ENCODE measurements around the gene ALDH18A1. TPM values are rescaled to one million over a fixed set of nuclear protein-coding genes. Genes with fewer than 3 reads are reported as not detected.

The ALDH18A1 gene
- total RNA-seq, 1 donor from 2014 or later = 11.1 TPM

- intact Hi-C loops (cut with micrococcal nuclease) = no loop called here
- H3K4me3 ChIP-seq = no peak overlapping the region
- no peaks in the 10 kb centered on the region for H3K4me1 ChIP-seq
- no peak overlapping the region for H3K27ac ChIP-seq (replicated peaks)
- no peak for TF ChIP-seq CTCF (IDR thresholded peaks at IDR 0.05; ENCODE audit: borderline replicate concordance)
- H3K27me3 ChIP-seq (ENCODE audit: low read depth) = no peaks in the 10 kb centered on the region
- no peak for DNase-seq
- H3K9me3 ChIP-seq (replicated peaks) = no peaks in the 10 kb centered on the region
- H3K36me3 ChIP-seq = peaks cover 90% of the 10 kb centered on the region
These were observed 40.1 kb downstream of the ALDH18A1 start for GRCh38 chr10:95616446-95616845.

- H3K27ac ChIP-seq (replicated peaks) = no peak overlapping the region
- no peak for TF ChIP-seq CTCF (IDR thresholded peaks at IDR 0.05; ENCODE audit: borderline replicate concordance)
- no peak overlapping the region for H3K4me3 ChIP-seq
- no peak for DNase-seq
- H3K27me3 ChIP-seq (ENCODE audit: low read depth) = no peaks in the 10 kb centered on the region
- no peaks in the 10 kb centered on the region for H3K9me3 ChIP-seq (replicated peaks)
- intact Hi-C loops (cut with micrococcal nuclease) = no loop called here
- H3K36me3 ChIP-seq = peaks cover 90% of the 10 kb centered on the region
- H3K4me1 ChIP-seq = no peaks in the 10 kb centered on the region
These were observed 43.2 kb downstream of the ALDH18A1 start for GRCh38 chr10:95613330-95613729.

GRCh38 chr10:95610727-95611126 is 45.8 kb downstream of the ALDH18A1 start:
- no peak overlapping the region for H3K4me3 ChIP-seq
- H3K36me3 ChIP-seq = peaks cover 73% of the 10 kb centered on the region
- H3K27me3 ChIP-seq (ENCODE audit: low read depth) = no peaks in the 10 kb centered on the region
- no peaks in the 10 kb centered on the region for H3K9me3 ChIP-seq (replicated peaks)
- TF ChIP-seq CTCF (IDR thresholded peaks at IDR 0.05; ENCODE audit: borderline replicate concordance) = no peak
- H3K4me1 ChIP-seq = peaks cover 1% of the 10 kb centered on the region
- H3K27ac ChIP-seq (replicated peaks) = no peak overlapping the region
- intact Hi-C loops (cut with micrococcal nuclease) = no loop called here
- no peak for DNase-seq

- H3K27me3 ChIP-seq (ENCODE audit: low read depth) = no peaks in the 10 kb centered on the region
- peaks cover 36% of the 10 kb centered on the region for H3K36me3 ChIP-seq
- peaks cover 15% of the 10 kb centered on the region for H3K4me1 ChIP-seq
- no peak for TF ChIP-seq CTCF (IDR thresholded peaks at IDR 0.05; ENCODE audit: borderline replicate concordance)
- H3K9me3 ChIP-seq (replicated peaks) = no peaks in the 10 kb centered on the region
- intact Hi-C loops (cut with micrococcal nuclease) = no loop called here
- H3K27ac ChIP-seq (replicated peaks) = no peak overlapping the region
- no peak overlapping the region for H3K4me3 ChIP-seq
- DNase-seq = no peak
These were observed 49.6 kb downstream of the ALDH18A1 start for GRCh38 chr10:95606922-95607321.

GRCh38 chr10:95605163-95605562 is 51.3 kb downstream of the ALDH18A1 start:
- H3K27me3 ChIP-seq (ENCODE audit: low read depth) = no peaks in the 10 kb centered on the region
- TF ChIP-seq CTCF (IDR thresholded peaks at IDR 0.05; ENCODE audit: borderline replicate concordance) = no peak
- peaks cover 24% of the 10 kb centered on the region for H3K4me1 ChIP-seq
- no peaks in the 10 kb centered on the region for H3K9me3 ChIP-seq (replicated peaks)
- H3K36me3 ChIP-seq = peaks cover 18% of the 10 kb centered on the region
- DNase-seq = no peak
- H3K27ac ChIP-seq (replicated peaks) = peak overlapping the region; percentile 54
- intact Hi-C loops (cut with micrococcal nuclease) = no loop called here
- H3K4me3 ChIP-seq = no peak overlapping the region

- Histone ChIP-seq H3K27me3 (ENCODE audit: low read depth) (no peaks in the 10 kb centered on the region), H3K9me3 (replicated peaks) (no peaks in the 10 kb centered on the region), H3K4me1 (peaks cover 24% of the 10 kb centered on the region), H3K36me3 (peaks cover 13% of the 10 kb centered on the region), H3K27ac (replicated peaks) (peak overlapping the region; percentile 54), H3K4me3 (no peak overlapping the region)
- no peak for TF ChIP-seq CTCF (IDR thresholded peaks at IDR 0.05; ENCODE audit: borderline replicate concordance)
- intact Hi-C loops (cut with micrococcal nuclease) = loop anchor here (5.0 kb wide), 2 partner anchors 172 to 232 kb away; no protein-coding TSS in a partner anchor
- DNase-seq = no peak
These were observed 51.9 kb downstream of the ALDH18A1 start for GRCh38 chr10:95604630-95605029.

Data from left ventricle myocardium inferior (tissue), 1 donor.